Measurements from ENCODE around the gene OR4A15.

OR4A15 gene

GRCh38 chr11:55367674-55368073 is at the start of gene OR4A15:
Gene OR4A15, plus strand, starts transcription at chr11:55367974. Its CDS starts 0 bp downstream, at chr11:55367974.
- no peak for DNase-seq (ENCODE audit: low spot score)

GRCh38 chr11:55324500-55324899 is 43.3 kb upstream of the OR4A15 start:
- no peak for DNase-seq (ENCODE audit: low spot score)

- no peak for DNase-seq (ENCODE audit: low spot score)
These were observed 24.9 kb upstream of the OR4A15 start, which contains the start of gene OR4A16 for GRCh38 chr11:55342901-55343300. Gene OR4A16, plus strand, starts transcription at chr11:55343201. Its CDS starts 0 bp downstream, at chr11:55343201.

- no peak for DNase-seq (ENCODE audit: low spot score)
These were observed 22.5 kb upstream of the OR4A15 start for GRCh38 chr11:55345306-55345705.

GRCh38 chr11:55349032-55349431 is 18.7 kb upstream of the OR4A15 start:
- no peak for DNase-seq (ENCODE audit: low spot score)

GRCh38 chr11:55357560-55358184 is 10.1 kb upstream of the OR4A15 start:
- DNase-seq (ENCODE audit: low spot score), result no peak

GRCh38 chr11:55401011-55401410 is 33.2 kb downstream of the OR4A15 start:
- no peak for DNase-seq (ENCODE audit: low spot score)

All from CD4-positive, alpha-beta T cell treated with Interleukin-6 at 100 ng/mL for 8 hours (primary cell).